Measurements from ENCODE around the gene CDK16.

- TF ChIP-seq ELF4 (IDR thresholded peaks at IDR 0.05) (no peak), SUZ12 (IDR thresholded peaks at IDR 0.05) (no peak), FOXM1 (IDR thresholded peaks at IDR 0.05; ENCODE audit: borderline replicate concordance) (no peak), NFRKB (IDR thresholded peaks at IDR 0.05) (peak; percentile 49; the same call in 1 of the 2 replicates), FOXK2 (IDR thresholded peaks at IDR 0.05) (no peak), FOXA1 (IDR thresholded peaks at IDR 0.05) (no peak), TARDBP (IDR thresholded peaks at IDR 0.05) (no peak; the same call in 1 of the 2 replicates), ARNT (IDR thresholded peaks at IDR 0.05) (no peak)
Observed at GRCh38 chrX:47233333-47234113, 15.0 kb downstream of the CDK16 start.

Data from HEK293T (cell line).